Measurements from ENCODE around the gene STRBP.
"Not testable (repeated sequence)": the region's sequence is repeated elsewhere in the genome, so short reads cannot be mapped to it uniquely, and the experiment has no call there.

STRBP gene

DNA sequence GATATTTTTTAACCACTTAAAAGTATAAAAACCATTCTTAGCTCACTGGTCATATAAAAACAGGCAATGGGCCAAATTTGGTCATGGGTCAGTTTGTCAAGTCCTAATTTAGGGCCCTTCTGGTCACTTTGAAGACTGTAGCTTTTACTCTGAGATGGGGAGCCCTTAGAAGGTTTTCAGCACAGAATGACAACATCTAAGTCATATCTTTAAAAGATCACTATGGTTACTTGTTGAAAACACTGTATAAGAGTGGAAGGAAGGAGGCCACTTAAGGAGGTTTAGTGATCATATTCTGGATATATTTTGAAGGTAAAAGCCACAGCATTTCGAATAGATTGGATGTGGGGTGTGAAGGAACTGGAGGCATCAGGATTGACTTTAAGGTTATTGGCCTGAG lies 76.7 kb downstream of the STRBP start:
- DNase-seq (ENCODE audit: low read depth, low spot score), result no peak

DNA sequence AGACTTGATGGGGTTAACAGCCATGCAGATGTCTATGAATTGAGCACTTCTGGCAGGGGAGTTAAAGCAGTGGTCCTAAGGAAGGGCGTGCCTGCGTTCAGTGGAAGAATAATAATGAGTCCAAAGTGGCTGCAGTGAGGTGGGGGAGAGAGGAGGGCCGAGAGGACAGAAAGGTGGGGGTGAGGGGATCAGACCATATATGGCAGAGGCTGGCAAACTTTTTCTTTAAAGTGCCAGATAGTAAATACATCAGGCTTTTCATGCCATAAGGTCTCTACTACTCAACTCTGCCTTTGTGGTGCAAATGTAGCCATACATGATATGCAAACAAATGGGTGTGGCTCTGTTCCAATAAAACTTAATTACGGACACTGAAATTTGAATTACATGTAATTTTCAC lies 77.1 kb downstream of the STRBP start:
- no peak for DNase-seq (ENCODE audit: low read depth, low spot score)

GRCh38 chr9:123187131-123187530 lies 81.3 kb downstream of the STRBP start:
- no peak for DNase-seq (ENCODE audit: low read depth, low spot score)

GRCh38 chr9:123186029-123186428 lies 82.4 kb downstream of the STRBP start:
- not testable (repeated sequence) for DNase-seq (ENCODE audit: low read depth, low spot score)

- no peak for DNase-seq (ENCODE audit: low read depth, low spot score)
These were observed 91.4 kb downstream of the STRBP start for GRCh38 chr9:123176949-123177348.

GRCh38 chr9:123175854-123176629 lies 92.3 kb downstream of the STRBP start:
- DNase-seq (ENCODE audit: low read depth, low spot score), result no peak

DNA sequence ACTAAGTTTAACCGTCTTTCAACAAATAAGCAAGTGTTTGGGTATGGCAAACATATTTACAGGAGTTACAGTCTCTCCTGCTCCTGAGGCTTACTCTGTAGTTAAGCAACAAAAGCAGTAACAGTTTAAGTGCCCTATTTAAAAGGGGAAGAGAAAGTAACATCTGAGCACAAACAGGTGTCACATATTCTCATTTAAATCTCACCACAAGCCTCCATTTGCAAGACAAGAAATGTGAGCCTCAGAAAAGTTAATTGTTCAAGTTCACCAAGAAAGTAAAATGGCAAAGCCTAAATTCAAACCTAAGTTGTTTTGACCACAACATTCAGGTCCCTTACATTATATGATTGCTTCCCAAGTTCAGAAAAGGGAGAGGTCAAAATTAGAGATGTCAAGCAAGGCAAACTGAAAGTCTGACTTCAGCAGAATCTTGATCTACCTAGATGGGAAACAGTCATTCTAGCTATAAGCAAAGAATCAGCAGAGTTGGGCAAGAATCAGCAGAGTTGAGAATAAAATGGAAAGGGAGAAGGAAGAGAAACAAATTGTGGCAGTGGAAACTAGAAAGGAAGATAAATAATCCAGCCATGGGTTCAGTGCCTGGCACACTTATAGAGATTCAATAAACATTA lies 93.4 kb downstream of the STRBP start:
- no peak for DNase-seq (ENCODE audit: low read depth, low spot score)

DNA sequence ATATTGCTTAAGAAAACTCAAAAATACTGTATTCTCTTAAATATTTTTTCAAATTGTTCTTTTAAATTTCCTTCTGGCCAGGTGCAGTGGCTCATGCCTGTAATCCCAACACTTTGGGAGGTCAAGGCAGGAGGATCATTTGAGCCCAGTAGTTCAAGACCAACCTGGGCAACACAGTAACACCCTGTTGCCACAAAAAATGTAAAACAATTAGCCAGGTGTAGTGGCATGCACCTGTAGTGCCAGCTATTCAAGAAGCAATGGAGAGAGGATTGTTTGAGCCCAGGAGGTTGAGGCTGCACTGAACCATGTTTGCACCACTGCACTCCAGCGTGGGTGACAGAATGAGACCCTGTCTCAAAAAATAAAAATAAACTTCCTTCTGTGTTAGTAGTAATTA lies 94.3 kb downstream of the STRBP start:
- DNase-seq (ENCODE audit: low read depth, low spot score), result no peak

DNA sequence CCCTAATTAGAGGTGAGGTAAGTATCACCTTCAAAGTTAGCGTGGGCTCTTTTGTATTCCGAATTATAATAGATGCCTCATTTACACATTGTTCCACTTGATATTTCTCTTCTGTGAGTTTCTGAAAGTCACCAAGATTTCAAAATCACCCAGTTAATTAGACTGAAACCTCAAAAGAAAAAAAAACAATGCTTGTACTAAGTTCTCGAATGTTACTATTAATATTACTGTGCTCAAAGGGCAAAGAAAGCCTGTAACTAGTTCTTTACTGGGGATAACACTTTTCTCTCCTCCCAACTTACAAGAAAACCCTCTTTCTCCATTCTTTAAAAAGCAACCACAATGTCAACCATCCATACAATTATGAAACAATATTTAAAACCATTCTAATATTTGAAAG lies 98.5 kb downstream of the STRBP start:
- DNase-seq (ENCODE audit: low read depth, low spot score), result no peak

DNA sequence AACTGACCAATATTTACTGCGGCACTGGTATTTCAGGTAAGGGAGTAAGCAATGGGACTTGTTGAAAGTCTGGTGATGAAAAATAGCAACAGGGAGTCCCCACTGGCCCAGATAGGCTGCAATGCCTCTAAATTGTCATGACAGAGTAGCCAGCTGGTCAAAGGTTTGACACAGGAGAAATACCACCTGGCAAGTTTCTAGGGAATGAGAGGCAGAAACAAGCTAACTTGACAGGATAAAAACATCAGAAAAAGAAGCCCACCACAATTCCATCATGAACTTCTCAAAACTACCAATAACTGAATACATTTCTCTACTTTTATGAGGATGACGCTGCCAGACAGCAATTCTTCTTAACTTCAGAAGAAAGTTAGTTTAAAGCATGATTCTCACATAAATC lies 99.8 kb downstream of the STRBP start:
- DNase-seq (ENCODE audit: low read depth, low spot score), result no peak

- no peak for DNase-seq (ENCODE audit: low read depth, low spot score)
These were observed 100.9 kb downstream of the STRBP start for GRCh38 chr9:123167474-123167873.

DNA sequence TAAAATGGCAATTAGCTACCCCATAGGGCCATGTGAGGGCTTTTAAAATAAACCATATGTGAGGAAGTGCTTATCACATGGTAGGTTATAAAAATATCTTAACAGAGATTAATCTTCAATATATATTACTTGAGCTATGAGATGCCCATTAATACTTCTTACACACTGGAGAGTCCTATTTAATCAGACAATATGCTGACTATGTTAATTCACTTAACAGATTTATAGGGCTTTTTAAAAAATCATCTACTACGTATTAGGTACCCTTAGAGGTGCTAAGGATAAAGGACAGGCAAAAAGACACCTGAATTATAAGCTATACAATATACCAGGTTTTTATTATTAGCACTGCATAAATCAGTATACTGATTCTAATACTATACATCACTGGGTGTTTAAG lies 102.6 kb downstream of the STRBP start:
- DNase-seq (ENCODE audit: low read depth, low spot score), result no peak

GRCh38 chr9:123164285-123164684 lies 104.1 kb downstream of the STRBP start:
- no peak for DNase-seq (ENCODE audit: low read depth, low spot score)

- no peak for DNase-seq (ENCODE audit: low read depth, low spot score)
These were observed 105.5 kb downstream of the STRBP start for GRCh38 chr9:123162791-123163345.

DNA sequence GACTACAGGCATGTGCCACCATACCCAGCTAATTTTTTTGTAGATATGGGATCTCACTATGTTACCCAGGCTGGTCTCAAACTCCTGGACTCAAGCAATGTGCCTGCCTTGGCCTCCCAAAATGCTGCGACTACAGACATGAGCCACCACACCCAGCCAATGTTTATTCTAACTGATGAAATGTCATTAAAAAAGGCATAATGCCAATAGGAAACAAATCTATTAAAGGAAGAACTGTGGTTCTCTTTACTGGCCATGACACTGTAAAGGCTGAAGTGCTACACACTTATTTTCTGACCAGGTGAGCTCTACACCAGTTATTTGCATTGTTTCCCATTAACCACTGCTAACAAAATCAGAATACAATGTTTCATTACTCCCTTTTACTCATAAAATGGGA lies 106.0 kb downstream of the STRBP start:
- no peak for DNase-seq (ENCODE audit: low read depth, low spot score)

- DNase-seq (ENCODE audit: low read depth, low spot score), result no peak
These were observed 111.2 kb downstream of the STRBP start for GRCh38 chr9:123157221-123157620.

- DNase-seq (ENCODE audit: low read depth, low spot score), result no peak
These were observed 117.5 kb downstream of the STRBP start for GRCh38 chr9:123150708-123151503.

GRCh38 chr9:123149067-123149466 lies 119.3 kb downstream of the STRBP start:
- no peak for DNase-seq (ENCODE audit: low read depth, low spot score)

DNA sequence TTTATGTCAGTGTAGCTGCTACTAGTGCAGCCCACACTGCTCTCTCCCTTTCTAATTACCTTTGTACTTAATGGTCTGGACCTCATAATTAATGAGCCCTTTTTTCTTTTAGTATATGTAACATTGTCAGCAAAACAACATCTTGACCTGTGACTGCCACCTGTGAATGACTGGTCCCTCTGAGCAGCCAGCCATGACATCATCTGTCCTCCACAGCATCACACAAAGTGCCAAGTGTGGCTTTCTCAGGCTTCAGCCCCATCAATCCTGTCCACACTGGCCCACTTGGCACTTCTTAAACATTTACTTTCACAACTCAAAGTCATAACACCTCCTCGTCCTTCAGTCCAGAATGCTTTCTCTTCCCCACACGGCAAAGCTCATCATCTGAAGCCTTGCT lies 130.2 kb downstream of the STRBP start:
- no peak for DNase-seq (ENCODE audit: low read depth, low spot score)

GRCh38 chr9:123135430-123135829 lies 133.0 kb downstream of the STRBP start:
- DNase-seq (ENCODE audit: low read depth, low spot score), result no peak

DNA sequence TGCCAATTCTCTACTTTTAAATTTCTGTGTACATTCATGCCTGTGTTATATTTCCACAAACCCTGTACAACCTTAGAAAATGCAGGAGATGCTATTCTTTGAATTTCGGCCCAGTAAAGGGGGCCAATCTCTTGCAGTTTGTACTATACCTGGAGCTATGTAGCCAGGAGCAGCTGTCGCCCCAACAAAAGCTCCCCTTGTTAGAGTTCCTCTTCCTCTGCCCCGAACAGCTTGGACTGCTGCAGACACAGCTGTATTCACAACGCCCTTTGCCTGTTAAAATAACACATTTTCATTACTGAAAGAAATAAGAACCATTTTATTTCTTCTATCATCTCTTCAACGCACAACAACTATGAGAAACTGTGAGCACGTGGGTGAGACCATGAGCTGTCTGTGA lies 135.7 kb downstream of the STRBP start:
- no peak for DNase-seq (ENCODE audit: low read depth, low spot score)

- DNase-seq (ENCODE audit: low read depth, low spot score), result no peak
These were observed 136.4 kb downstream of the STRBP start for GRCh38 chr9:123131993-123132392.

Data from activated CD4-positive, CD25-positive, alpha-beta regulatory T cell treated with anti-CD3 and anti-CD28 coated beads, Interleukin-2, amount 50 U/mL, for 16 hours (primary cell).